ENCODE results near the gene TEKT1.

Gene TEKT1

DNA sequence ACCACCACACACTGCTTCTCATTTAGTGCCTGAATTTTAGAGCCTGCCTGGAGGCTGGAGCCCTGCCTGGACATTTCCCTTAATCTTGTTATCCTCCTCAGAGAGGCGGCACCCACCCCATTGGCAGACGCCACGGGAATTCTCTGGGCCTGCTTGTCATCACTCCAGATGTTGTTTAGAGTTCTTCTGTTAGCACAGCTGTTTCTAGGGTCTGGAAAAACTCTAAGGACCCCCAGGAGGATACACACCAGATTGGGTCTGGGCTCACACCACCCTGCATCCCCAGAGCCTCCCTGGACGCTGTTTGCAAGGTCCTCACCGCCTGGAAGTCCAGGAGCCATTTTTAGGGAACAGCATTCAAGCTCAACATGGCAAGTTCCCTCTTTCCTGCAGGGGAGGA, 76.2 kb downstream of the TEKT1 start:
- no peak for TF ChIP-seq POLR2AphosphoS5 (IDR thresholded peaks at IDR 0.05; ENCODE audit: low read depth)
- TF ChIP-seq, protein P1, sequence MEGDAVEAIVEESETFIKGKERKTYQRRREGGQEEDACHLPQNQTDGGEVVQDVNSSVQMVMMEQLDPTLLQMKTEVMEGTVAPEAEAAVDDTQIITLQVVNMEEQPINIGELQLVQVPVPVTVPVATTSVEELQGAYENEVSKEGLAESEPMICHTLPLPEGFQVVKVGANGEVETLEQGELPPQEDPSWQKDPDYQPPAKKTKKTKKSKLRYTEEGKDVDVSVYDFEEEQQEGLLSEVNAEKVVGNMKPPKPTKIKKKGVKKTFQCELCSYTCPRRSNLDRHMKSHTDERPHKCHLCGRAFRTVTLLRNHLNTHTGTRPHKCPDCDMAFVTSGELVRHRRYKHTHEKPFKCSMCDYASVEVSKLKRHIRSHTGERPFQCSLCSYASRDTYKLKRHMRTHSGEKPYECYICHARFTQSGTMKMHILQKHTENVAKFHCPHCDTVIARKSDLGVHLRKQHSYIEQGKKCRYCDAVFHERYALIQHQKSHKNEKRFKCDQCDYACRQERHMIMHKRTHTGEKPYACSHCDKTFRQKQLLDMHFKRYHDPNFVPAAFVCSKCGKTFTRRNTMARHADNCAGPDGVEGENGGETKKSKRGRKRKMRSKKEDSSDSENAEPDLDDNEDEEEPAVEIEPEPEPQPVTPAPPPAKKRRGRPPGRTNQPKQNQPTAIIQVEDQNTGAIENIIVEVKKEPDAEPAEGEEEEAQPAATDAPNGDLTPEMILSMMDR (IDR thresholded peaks at IDR 0.05; ENCODE audit: insufficient read depth, low read length): no peak
- no peak for DNase-seq (ENCODE audit: low read depth in 1 of 2, low spot score in 1 of 2)

DNA sequence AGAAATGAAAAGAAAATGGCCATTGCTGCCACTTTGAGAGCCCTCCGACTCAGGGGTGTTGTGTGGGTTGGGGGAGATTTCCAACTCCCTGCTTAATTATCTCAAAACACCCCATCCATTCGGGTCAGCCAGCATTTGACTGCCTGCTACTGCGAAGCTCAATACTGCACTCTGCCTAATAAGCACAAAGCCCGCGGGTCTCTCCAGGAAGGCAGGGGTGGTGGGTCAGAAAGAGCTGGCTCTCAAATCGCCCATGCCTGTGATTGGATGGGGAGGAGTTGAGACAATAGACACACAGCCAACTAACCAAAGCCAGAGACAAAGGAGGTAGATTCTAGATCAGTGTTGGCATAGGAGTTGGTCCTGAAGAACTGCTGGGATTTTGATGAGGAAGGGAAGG, 78.0 kb downstream of the TEKT1 start:
- no peak for TF ChIP-seq GABPA (IDR thresholded peaks at IDR 0.05; ENCODE audit: low read depth)
- TF ChIP-seq SPI1 (IDR thresholded peaks at IDR 0.05; ENCODE audit: borderline replicate concordance, low read depth): no peak
- TF ChIP-seq, protein P2, sequence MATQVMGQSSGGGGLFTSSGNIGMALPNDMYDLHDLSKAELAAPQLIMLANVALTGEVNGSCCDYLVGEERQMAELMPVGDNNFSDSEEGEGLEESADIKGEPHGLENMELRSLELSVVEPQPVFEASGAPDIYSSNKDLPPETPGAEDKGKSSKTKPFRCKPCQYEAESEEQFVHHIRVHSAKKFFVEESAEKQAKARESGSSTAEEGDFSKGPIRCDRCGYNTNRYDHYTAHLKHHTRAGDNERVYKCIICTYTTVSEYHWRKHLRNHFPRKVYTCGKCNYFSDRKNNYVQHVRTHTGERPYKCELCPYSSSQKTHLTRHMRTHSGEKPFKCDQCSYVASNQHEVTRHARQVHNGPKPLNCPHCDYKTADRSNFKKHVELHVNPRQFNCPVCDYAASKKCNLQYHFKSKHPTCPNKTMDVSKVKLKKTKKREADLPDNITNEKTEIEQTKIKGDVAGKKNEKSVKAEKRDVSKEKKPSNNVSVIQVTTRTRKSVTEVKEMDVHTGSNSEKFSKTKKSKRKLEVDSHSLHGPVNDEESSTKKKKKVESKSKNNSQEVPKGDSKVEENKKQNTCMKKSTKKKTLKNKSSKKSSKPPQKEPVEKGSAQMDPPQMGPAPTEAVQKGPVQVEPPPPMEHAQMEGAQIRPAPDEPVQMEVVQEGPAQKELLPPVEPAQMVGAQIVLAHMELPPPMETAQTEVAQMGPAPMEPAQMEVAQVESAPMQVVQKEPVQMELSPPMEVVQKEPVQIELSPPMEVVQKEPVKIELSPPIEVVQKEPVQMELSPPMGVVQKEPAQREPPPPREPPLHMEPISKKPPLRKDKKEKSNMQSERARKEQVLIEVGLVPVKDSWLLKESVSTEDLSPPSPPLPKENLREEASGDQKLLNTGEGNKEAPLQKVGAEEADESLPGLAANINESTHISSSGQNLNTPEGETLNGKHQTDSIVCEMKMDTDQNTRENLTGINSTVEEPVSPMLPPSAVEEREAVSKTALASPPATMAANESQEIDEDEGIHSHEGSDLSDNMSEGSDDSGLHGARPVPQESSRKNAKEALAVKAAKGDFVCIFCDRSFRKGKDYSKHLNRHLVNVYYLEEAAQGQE (IDR thresholded peaks at IDR 0.05; ENCODE audit: insufficient replicate concordance, low read depth): no peak
- TF ChIP-seq, protein P1 (IDR thresholded peaks at IDR 0.05; ENCODE audit: insufficient read depth, low read length): no peak
- TF ChIP-seq POLR2AphosphoS5 (IDR thresholded peaks at IDR 0.05; ENCODE audit: low read depth): no peak
- no peak overlapping the region; the same call in 1 of the 2 replicates for H3K27ac ChIP-seq (replicated peaks)
- no peaks in the 10 kb centered on the region for H3K27me3 ChIP-seq (ENCODE audit: insufficient read depth, poor library complexity, severe bottlenecking)
- H3K4me3 ChIP-seq (replicated peaks; ENCODE audit: insufficient read depth, low read length): no peak overlapping the region
- DNase-seq (ENCODE audit: low read depth in 1 of 2, low spot score in 1 of 2): no peak

More for the DNA sequence above, 76.2 kb downstream of the TEKT1 start:
- no peaks in the 10 kb centered on the region for H3K27me3 ChIP-seq (ENCODE audit: insufficient read depth, poor library complexity, severe bottlenecking)
- no peak overlapping the region for H3K27ac ChIP-seq (replicated peaks)
- no peak overlapping the region for H3K4me3 ChIP-seq (replicated peaks; ENCODE audit: insufficient read depth, low read length)

DNA sequence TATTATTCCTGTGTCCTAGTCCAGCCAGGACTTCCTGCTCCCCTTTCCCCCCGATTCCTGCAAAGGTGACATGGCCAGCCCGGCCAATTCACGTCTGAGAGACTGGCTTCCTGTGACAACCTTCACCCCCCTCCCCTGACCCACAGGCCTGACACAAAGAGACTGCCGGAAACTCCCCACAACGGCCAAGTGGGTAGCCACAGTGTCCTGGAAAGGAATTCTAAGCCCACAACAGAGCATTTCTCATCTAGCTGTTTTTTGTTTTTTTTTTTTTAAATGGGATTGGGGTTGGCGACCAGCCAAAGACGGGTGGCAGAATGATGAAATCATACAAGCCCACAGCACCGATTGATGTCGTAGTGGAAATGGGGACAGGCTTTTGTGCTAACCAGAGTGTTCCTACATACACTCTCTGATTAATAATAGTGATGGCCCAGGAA, 78.5 kb downstream of the TEKT1 start:
- Histone ChIP-seq H3K27ac (replicated peaks) (peak overlapping the region; percentile 47), H3K4me3 (replicated peaks; ENCODE audit: insufficient read depth, low read length) (no peak overlapping the region), H3K27me3 (ENCODE audit: insufficient read depth, poor library complexity, severe bottlenecking) (no peaks in the 10 kb centered on the region)
- TF ChIP-seq, protein P2 (IDR thresholded peaks at IDR 0.05; ENCODE audit: insufficient replicate concordance, low read depth): no peak
- TF ChIP-seq, protein P1 (IDR thresholded peaks at IDR 0.05; ENCODE audit: insufficient read depth, low read length): no peak
- TF ChIP-seq SPI1 (IDR thresholded peaks at IDR 0.05; ENCODE audit: borderline replicate concordance, low read depth) (no peak), GABPA (IDR thresholded peaks at IDR 0.05; ENCODE audit: low read depth) (no peak), POLR2AphosphoS5 (IDR thresholded peaks at IDR 0.05; ENCODE audit: low read depth) (no peak)
- peak; percentile 17 to 43 for DNase-seq (ENCODE audit: low read depth in 1 of 2, low spot score in 1 of 2)

All from HL-60 (cell line).